ENCODE data around the gene TUBA4A. TPM values are rescaled to one million over a fixed set of nuclear protein-coding genes. Genes with fewer than 3 reads are reported as not detected.
A peak's percentile ranks its signal among the peaks of the same experiment; 100 is the strongest.

TUBA4A gene
- total and polyA plus RNA-seq, 2 experiments from 2014 or later, result 44.3 to 77.7 TPM

DNA sequence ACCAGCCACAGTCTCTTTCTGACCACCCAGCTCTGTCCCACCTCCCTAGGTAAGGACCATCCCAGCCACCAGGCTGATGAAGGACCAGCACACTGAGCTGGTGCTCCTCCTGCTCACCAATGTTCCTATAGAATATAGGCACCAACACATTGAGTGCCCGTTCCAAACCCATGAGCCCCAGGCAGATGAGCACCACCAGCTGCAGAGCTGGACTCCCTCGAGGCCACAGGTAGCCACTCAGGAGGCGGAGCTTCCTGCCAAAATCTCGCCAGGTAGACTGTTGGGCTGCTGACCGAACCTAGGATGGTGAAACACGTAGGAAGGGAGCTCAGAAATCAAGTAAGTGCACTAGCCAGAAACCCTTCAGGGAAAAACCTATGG is 37.2 kb downstream of the TUBA4A start:
- Histone ChIP-seq H3K9me2 (ENCODE audit: insufficient read depth) (no peaks in the 10 kb centered on the region), H3K36me3 (ENCODE audit: insufficient read depth) (peaks cover 3% of the 10 kb centered on the region; the same call in 1 of the 2 replicates), H3K27ac (ENCODE audit: low read depth) (no peak overlapping the region), H3K79me2 (replicated peaks; ENCODE audit: insufficient read depth) (no peaks in the 10 kb centered on the region), H3K4me2 (no peak overlapping the region; the same call in 1 of the 2 replicates), H3K4me3 (no peak overlapping the region), H2AFZ (no peak overlapping the region), H3F3A (replicated peaks; ENCODE audit: low read depth) (peaks cover 9% of the 10 kb centered on the region; the same call in 1 of the 2 replicates), H4K20me1 (replicated peaks; ENCODE audit: insufficient read depth) (no peaks in the 10 kb centered on the region), H3K27me3 (ENCODE audit: insufficient read depth) (no peaks in the 10 kb centered on the region), H3K4me1 (ENCODE audit: insufficient read depth) (peaks cover 17% of the 10 kb centered on the region)
- Mint-ChIP-seq H3K36me3 (ENCODE audit: low read depth) (peaks cover 51% of the 10 kb centered on the region), H3K27ac (peak overlapping the region; percentile 86), H3K9me3 (no peaks in the 10 kb centered on the region), H3K4me3 (peak overlapping the region; percentile 45; the same call in 2 of the 3 replicates), H3K4me1 (peaks cover 21% of the 10 kb centered on the region), H3K27me3 (ENCODE audit: insufficient read depth, low read depth, poor library complexity) (peaks cover 17% of the 10 kb centered on the region)
- DNase-seq (ENCODE audit: low spot score) (no peak), ATAC-seq (no peak)
- TF ChIP-seq EZH2phosphoT487 (IDR thresholded peaks at IDR 0.05; ENCODE audit: unreplicated experiment) (no peak), JUNB (IDR thresholded peaks at IDR 0.05; ENCODE audit: unreplicated experiment) (no peak), CREB1 (CRISPR knock-in tag; IDR thresholded peaks at IDR 0.05; ENCODE audit: low read depth) (no peak), NANOG (IDR thresholded peaks at IDR 0.05; ENCODE audit: borderline replicate concordance) (no peak), STAT1 (IDR thresholded peaks at IDR 0.05; ENCODE audit: unreplicated experiment) (no peak), EZH2 (IDR thresholded peaks at IDR 0.05; ENCODE audit: low read depth, unreplicated experiment) (no peak)
- TF ChIP-seq, protein P1, sequence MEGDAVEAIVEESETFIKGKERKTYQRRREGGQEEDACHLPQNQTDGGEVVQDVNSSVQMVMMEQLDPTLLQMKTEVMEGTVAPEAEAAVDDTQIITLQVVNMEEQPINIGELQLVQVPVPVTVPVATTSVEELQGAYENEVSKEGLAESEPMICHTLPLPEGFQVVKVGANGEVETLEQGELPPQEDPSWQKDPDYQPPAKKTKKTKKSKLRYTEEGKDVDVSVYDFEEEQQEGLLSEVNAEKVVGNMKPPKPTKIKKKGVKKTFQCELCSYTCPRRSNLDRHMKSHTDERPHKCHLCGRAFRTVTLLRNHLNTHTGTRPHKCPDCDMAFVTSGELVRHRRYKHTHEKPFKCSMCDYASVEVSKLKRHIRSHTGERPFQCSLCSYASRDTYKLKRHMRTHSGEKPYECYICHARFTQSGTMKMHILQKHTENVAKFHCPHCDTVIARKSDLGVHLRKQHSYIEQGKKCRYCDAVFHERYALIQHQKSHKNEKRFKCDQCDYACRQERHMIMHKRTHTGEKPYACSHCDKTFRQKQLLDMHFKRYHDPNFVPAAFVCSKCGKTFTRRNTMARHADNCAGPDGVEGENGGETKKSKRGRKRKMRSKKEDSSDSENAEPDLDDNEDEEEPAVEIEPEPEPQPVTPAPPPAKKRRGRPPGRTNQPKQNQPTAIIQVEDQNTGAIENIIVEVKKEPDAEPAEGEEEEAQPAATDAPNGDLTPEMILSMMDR (conservative IDR thresholded peaks at IDR 0.05; ENCODE audit: low read depth in 2 of 2), result no peak
- TF ChIP-seq, protein P2, sequence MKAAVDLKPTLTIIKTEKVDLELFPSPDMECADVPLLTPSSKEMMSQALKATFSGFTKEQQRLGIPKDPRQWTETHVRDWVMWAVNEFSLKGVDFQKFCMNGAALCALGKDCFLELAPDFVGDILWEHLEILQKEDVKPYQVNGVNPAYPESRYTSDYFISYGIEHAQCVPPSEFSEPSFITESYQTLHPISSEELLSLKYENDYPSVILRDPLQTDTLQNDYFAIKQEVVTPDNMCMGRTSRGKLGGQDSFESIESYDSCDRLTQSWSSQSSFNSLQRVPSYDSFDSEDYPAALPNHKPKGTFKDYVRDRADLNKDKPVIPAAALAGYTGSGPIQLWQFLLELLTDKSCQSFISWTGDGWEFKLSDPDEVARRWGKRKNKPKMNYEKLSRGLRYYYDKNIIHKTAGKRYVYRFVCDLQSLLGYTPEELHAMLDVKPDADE (IDR thresholded peaks at IDR 0.05), result no peak
- TF ChIP-seq, protein P3, sequence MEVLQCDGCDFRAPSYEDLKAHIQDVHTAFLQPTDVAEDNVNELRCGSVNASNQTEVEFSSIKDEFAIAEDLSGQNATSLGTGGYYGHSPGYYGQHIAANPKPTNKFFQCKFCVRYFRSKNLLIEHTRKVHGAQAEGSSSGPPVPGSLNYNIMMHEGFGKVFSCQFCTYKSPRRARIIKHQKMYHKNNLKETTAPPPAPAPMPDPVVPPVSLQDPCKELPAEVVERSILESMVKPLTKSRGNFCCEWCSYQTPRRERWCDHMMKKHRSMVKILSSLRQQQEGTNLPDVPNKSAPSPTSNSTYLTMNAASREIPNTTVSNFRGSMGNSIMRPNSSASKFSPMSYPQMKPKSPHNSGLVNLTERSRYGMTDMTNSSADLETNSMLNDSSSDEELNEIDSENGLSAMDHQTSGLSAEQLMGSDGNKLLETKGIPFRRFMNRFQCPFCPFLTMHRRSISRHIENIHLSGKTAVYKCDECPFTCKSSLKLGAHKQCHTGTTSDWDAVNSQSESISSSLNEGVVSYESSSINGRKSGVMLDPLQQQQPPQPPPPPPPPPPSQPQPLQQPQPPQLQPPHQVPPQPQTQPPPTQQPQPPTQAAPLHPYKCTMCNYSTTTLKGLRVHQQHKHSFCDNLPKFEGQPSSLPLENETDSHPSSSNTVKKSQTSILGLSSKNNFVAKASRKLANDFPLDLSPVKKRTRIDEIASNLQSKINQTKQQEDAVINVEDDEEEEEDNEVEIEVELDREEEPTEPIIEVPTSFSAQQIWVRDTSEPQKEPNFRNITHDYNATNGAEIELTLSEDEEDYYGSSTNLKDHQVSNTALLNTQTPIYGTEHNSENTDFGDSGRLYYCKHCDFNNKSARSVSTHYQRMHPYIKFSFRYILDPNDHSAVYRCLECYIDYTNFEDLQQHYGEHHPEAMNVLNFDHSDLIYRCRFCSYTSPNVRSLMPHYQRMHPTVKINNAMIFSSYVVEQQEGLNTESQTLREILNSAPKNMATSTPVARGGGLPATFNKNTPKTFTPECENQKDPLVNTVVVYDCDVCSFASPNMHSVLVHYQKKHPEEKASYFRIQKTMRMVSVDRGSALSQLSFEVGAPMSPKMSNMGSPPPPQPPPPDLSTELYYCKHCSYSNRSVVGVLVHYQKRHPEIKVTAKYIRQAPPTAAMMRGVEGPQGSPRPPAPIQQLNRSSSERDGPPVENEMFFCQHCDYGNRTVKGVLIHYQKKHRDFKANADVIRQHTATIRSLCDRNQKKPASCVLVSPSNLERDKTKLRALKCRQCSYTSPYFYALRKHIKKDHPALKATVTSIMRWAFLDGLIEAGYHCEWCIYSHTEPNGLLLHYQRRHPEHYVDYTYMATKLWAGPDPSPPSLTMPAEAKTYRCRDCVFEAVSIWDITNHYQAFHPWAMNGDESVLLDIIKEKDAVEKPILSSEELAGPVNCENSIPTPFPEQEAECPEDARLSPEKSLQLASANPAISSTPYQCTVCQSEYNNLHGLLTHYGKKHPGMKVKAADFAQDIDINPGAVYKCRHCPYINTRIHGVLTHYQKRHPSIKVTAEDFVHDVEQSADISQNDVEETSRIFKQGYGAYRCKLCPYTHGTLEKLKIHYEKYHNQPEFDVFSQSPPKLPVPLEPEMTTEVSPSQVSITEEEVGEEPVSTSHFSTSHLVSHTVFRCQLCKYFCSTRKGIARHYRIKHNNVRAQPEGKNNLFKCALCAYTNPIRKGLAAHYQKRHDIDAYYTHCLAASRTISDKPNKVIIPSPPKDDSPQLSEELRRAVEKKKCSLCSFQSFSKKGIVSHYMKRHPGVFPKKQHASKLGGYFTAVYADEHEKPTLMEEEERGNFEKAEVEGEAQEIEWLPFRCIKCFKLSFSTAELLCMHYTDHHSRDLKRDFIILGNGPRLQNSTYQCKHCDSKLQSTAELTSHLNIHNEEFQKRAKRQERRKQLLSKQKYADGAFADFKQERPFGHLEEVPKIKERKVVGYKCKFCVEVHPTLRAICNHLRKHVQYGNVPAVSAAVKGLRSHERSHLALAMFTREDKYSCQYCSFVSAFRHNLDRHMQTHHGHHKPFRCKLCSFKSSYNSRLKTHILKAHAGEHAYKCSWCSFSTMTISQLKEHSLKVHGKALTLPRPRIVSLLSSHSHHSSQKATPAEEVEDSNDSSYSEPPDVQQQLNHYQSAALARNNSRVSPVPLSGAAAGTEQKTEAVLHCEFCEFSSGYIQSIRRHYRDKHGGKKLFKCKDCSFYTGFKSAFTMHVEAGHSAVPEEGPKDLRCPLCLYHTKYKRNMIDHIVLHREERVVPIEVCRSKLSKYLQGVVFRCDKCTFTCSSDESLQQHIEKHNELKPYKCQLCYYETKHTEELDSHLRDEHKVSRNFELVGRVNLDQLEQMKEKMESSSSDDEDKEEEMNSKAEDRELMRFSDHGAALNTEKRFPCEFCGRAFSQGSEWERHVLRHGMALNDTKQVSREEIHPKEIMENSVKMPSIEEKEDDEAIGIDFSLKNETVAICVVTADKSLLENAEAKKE (CRISPR knock-in tag; IDR thresholded peaks at IDR 0.05), result no peak
